Hematopoietic multipotent progenitor cell treated with erythropoietin and hydrocortisone succinate and interleukin-3 and kit ligand, for 15 days (in vitro differentiated cells): ENCODE results near the gene OGA.

ENCODE experiments used
- DNase-seq: peaks from one replicate; pipeline ENCODE4 v3.0.0-alpha.2; 2015; ENCODE audit warnings: low spot score

The OGA gene

DNA sequence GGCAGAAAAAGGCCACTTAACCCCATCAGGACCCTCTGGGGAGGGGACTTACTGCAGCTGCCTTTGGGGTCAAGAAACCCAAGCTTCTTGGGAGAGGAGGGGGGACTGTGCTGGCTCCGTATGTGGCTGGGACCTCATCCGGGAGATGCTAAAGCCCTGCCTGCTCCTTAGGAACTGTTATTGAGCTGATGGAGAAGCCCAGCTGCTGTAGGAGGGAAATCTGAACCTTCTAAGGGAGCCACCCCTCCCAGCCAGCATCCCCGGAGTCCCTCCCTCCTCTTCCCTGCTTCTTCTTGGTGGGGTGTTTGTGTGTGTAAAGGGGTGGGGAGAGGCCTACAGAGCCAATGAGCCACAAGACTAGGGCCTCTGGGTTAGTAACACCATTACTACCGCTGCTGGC is 17.1 kb upstream of the OGA start:
- no peak for DNase-seq

DNA sequence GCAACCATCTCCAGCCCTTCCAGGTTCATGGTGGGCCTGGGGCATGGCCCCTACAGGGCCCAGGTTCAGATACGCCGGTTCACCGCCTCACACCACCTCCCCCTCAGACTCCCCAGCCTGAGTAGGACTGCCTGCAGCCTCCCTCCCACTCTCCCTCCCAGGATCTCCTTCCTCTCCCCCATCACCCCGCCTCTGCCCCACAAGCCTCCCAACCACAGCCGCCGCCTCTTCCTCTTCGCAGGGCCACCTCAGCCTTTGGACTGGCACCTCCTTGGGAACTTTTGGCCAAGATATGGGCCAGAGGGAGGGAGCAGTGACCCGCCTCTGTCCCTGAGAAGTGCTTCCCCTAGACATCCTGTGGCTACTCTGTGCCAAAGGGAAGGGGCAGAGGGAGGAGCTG is 16.1 kb upstream of the OGA start:
- no peak for DNase-seq

DNA sequence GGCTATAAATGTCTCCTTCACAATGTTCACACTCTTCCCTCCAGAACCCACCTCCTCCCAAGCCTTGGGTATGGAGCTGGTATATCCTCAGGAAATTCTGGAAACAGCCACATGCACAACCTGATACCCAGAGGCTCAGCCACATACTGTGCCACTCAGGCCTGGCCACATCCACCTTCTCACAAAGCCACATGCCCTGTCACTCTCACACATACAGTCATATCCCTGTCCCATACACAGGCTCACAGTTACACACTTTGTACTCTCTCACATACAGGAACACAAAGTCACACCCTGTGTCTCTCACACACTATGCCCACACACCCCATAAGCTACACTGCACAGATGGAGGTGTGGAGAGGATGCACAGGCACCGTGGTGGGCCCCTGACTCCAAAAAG is 15.2 kb upstream of the OGA start:
- no peak for DNase-seq

DNA sequence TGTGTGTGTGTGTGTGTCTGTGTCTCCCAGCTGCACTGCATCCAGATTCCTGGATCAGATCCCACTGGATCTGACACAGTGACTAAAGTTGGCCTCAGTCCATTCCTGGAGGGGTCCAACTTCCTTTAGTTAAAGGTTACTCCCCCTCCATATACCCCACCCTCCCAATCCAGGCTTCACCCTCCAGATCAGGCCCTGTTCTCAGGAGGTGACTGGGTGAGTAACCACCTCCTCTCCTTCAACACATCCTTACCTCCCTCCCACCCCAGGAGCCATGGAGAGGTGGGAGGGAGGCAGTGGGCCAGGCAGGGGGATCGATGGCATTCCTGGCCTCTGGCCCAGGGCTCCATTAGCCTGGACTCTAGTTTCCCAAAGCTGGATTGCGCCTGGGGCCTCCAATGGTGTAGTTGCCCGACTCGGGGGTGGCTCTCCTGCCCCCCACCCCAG is 14.1 kb upstream of the OGA start:
- no peak for DNase-seq

GRCh38 chr10:101831169-101831811 is 13.0 kb upstream of the OGA start:
- no peak for DNase-seq

- peak; percentile 95 for DNase-seq
These were observed 12.3 kb upstream of the OGA start for GRCh38 chr10:101830322-101831168.

DNA sequence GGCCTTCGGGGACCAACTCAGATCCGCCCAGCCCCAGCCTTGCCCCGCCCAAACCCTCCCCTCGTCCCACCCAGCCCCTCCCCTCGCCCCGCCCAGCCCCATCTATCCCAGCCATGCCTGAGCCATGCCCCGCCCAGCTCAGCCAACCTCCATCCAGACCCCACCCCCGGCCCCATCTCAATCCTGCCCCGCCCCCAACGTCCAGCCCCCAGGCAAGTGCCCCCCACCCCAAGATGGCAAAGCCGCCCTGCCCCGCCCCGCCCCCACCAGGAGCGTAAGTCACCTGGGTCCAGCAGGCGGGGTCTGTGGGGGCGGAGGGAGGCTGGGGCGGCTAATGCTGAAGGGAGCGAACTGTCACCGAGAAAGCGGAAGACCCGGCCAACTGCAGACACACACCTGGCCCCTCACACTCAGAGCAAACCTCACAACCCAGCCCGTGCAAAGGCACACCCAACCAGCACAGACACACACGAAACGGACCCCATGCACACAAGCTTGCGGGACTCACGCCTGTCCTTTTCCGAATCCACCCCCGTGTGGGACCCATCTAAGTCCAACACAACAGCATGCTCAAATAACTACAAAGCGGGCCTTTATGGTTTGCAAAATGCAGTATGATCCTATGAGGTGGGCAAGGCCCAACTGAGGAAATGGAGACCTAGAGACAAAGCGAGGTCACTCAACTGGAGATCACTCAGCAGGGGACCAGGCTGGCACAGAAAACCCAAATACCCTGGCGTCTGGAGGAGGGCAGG is 11.5 kb upstream of the OGA start:
- DNase-seq = peak; percentile 53

GRCh38 chr10:101828766-101829551 is 10.7 kb upstream of the OGA start:
- no peak for DNase-seq

DNA sequence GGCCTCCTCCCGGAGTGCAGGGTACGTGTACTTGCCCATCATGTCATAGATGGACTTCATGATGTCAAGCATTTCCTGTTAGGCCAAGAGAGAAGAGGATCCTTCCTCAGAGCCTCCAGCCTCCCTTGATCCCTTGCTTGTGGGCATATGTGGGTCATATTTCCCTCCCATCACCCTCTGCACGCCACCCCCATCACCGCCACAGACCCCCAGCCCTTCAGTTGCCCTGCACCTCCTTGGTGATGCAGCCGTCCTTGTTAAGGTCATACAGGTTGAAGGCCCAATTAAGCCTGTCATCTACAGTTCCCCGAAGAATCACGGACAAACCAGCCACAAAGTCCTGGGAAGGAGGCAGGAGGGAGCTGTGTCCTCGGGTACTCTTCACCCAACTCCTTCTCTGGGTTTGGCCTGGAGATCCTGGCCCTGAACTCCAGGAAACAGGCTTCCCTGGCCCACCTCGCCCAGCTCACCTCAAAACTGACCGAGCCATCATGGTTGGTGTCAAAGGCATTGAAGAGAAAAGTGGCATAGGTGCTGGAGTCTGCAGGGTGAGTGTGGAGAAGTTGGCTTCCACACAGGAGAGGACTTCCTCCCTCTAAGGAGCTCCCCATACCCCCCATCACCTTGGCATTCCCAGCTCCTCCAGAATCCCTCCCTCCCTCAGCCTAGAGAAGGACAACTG is 9.8 kb upstream of the OGA start:
- no peak for DNase-seq

DNA sequence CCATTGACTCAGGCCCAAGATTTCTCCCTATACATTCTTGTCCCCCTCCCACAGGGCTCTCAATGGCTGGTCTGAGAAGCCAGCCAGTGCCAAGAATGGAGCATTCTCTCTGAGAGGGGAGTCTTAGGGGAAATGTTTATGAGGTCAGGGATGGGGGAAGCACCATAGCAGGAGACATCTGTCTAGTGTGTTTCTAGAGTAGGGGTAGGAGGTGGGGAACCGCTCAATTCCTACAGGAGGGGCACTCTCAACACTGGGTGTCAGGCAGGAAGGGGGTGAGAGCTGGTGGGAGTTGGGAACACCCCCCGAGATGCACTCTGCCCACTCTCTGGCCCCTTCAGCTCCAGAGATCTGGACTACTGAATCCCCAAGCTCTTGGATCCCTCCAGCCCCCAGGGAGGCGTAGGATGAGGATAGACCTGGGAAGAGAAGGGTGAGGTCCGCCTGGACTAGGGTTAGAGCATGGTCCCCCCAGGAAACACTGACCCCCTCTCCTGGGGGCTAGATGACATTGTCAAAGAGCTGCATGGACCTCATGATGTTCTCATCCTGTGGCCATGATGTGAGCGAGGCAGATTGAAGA is 8.7 kb upstream of the OGA start:
- DNase-seq = no peak

- DNase-seq = no peak
These were observed 6.5 kb upstream of the OGA start for GRCh38 chr10:101824736-101825135.

DNA sequence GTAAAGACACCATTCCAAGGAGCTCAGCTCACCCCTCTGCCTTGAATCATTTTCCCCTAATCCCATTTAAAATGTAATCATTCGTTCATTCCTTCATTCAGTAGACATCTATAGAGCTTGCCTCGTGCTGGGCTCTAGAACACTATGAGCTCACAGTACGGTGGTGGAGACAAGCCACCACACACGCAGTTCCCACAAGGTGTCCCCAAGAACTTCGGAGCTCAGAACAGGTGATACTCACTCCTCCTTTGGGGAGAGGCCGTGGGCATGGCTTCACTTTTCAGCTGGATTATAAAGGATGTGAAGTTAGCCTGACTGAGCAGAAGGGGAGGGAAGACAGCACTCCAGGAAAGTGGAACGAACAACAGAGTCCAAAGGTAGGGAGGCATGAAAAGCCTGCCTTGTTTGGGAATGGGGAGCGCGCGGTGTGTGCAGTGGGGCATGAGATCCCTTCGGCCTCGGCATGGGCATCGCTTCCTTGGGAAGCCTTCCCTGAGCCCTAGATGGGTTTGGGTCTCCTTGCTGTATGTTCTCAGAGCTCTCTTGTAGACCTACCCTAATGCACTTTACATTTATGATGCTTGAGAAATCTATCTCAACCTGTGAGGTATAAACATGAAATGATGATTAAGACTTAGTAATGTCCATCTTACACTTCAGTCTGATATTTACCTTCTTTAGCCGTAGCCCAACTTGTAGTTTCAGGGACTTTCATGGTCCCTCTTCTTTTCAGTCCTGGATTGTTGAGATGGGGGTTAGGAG is 809 bp upstream of the OGA start:
- no peak for DNase-seq

DNA sequence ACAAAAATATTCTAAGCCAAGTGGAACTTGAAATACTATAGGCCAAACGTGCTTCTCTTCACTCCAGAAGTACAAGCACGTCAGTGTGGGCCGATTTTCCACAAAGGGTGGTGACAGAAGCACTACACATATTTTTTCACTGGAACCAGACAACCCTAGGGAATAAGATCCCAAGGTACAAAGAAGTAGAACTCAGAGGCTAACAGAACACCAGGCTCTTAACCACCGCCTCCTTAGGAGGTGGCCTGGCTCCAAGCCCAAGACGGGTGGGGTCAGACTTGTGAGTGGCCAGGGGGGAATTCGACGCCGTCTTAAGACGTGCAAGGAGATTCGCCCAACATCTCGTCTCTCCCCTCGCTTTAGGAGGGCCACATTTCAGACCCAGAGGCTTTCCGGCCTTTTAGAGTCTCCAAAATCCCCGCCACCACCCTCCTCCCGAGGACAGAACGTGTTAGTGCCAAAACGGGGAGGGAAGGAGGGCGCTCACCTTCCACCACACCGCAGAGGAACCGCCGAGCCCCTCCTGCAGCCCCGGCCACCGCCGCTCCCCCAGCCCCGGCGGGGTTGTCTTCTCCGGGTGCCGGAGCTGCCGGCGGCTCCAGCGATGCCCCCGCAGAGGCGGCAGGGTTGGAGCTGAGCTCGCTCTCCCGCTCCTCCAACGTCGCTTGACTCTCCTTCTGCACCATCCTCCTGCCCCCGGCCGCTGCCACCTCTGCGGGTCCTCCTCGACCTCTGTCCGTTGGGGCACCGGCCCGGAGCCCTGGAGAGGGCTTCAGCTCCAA is 716 bp downstream of the OGA start:
- DNase-seq = peak; percentile 90

DNA sequence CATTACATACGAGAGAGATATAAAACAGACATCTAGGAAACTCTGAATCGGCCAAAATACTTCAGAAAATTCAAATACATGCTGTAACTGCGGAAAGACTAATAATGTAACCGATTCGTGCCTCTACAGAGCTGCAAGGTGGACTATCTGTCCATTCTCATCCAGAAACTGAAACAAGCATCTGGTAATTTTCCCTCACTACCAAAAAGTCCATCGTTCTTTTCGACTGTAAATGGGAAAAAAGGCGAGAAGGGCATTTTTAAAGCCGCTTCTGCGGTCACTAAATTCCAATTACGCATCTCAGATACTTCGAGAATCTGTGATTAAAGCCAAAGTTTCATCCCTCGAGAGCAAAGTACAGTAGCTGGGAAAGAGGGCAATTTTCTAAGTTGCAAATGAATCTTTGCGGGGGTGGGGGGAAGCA is 1.3 kb downstream of the OGA start:
- DNase-seq = no peak

- DNase-seq = no peak
These were observed 1.9 kb downstream of the OGA start for GRCh38 chr10:101816376-101816775.

- DNase-seq = peak; percentile 16
These were observed 3.7 kb downstream of the OGA start for GRCh38 chr10:101814466-101815071.

GRCh38 chr10:101812606-101813005 is 5.6 kb downstream of the OGA start:
- DNase-seq = no peak

DNA sequence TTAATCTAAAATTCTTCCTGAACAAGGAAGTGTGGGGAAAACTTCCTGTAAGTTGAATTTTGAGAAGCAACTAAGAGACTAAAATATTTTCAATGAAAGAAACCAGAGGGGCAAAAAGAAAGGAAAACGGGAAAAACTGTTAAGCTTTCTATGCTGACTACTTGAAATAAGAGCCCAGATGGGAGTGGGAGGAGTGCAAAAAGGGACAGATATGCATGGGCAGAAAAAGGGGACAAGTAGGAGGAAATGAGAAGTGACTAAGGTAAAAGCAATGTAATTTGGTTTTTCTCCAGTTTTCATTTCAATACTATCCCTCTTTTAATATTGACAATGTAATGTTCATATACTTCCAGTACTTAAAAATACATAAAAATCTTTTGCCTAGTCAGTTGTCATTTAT is 11.1 kb downstream of the OGA start:
- DNase-seq = no peak

DNA sequence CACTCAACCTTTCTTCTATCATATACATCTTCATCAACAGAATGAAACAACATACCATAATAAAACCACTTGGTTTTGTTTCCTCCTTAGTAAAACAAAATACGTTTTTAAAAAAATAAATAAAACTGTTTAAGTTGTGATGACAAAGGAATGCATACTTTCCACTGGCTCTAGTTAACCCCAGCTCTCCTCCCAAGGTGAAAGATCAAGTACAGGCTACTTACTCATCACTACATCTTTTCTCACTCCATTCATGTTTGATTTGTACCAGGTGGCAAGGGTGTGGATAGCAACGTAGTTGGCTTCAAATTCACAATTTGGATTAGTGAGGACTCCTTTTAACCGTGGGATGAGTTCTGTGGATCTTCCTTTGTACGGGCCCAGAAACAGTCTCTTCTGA is 14.7 kb downstream of the OGA start:
- no peak for DNase-seq
